HG02763 (cell line): ENCODE data around the gene SLC25A53.
"Not testable (repeated sequence)": the region's sequence is repeated elsewhere in the genome, so short reads cannot be mapped to it uniquely, and the experiment has no call there.

Experiments
- ATAC-seq: cut with Tn5 transposase; IDR thresholded peaks from one replicate; pipeline ENCODE4 v1.9.1; 2021; ENCODE audit warnings: mild to moderate bottlenecking, moderate library complexity; ENCODE audit not compliant: unreplicated experiment

SLC25A53 gene

GRCh38 chrX:104134583-104135261 lies 22.1 kb downstream of the SLC25A53 start:
- no peak for ATAC-seq

DNA sequence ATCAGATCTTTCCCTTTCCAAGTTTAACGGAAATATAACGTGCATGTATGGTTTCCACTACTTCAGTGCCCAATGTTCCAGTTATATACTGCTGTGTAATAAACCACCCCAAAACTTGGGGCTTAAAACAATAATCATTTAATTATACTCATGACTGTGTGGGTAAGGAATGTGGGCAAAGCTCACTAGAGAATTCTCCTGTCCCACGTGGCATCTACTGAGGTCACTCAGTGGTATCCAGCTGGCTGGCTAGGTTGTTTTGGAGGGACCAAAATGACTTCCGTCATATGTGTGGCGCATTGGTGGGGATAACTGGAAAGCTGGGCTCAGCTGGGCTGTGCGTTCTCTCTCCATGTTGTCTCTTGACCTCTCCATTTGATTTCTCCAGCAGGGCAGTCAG lies 26.0 kb downstream of the SLC25A53 start:
- ATAC-seq: no peak

GRCh38 chrX:104126856-104127255 lies 30.0 kb downstream of the SLC25A53 start:
- ATAC-seq: no peak

- ATAC-seq: no peak
These were observed 34.0 kb downstream of the SLC25A53 start for GRCh38 chrX:104122829-104123228.

DNA sequence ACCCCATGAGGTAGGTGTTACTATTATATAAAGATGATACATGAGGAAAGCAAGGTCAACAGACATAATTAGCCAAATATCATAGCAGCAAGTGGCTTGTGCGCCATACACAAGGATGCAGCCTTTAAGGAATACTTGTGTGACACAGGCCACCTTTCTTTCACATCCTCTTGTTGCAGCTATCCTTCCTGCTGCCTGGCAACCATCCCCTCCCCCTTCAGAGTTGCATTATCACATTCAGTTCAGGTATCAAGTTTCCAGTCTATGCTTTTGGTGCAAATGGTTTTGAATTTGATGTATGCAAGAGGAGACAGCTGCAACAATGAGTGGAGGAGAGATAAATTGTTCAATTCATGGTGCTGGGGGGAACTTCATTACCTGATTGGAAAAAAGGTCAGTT lies 38.0 kb downstream of the SLC25A53 start:
- ATAC-seq: no peak

DNA sequence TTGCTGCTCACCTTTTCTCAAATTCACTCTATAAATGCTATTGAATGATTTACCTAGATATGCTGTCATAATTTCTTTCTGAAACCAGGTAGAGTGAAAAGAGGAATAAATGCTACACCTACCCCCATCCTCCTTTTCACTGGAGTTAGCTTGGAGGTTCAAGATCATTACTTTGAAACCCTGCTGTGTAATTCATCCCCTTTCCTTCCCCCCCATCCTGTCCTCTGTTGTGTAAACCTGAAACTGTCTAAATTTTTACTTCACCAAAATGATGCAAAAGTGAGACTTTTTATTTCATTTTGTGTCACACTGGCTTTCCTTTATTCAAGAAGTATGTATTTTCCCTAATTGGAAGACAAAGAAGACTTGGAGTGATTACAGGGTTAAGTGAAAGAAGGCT lies 39.0 kb downstream of the SLC25A53 start:
- no peak for ATAC-seq

GRCh38 chrX:104113222-104113965 lies 43.4 kb downstream of the SLC25A53 start:
- peak; percentile 34 for ATAC-seq

DNA sequence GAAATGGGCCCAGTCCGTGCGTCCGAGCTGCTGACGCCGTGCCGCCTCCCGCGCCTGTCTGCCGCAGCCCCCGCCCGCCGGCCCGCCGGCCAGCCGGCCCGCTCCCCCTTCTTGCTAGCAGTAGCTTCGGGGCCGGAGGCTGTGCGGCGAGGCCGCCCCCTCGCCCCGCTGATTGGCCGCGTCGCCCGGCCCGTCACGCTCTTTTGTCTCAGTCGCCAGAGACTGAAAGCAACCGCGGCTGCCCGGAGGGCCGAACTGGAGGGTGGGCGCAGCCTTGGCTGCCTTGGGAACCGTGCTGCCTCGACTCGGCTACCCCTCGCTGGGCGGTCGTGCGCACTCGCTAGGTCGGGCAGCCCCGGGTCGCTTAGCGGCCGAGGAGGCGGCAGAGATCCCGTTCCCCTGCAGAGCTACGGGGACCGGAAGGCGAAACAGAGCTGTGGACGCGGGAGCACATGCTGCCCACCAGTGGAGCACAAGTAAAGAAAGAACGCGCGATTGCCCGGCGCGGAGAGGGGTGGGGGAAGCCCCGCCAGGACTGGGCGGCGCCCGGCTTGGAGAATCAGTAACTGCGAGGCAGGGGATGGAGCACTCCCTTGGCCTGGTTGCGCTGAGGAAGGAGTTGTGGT lies 44.4 kb downstream of the SLC25A53 start, which contains the start of gene ZCCHC18:
Gene ZCCHC18 (plus strand): TSS at position 198 of the 626 bp plus-strand sequence. CDS start 1,589 bp downstream, outside the sequence.
- ATAC-seq: peak; percentile 60

GRCh38 chrX:104110491-104111240 lies 46.1 kb downstream of the SLC25A53 start:
- ATAC-seq: peak; percentile 36

GRCh38 chrX:104108955-104109354 lies 47.9 kb downstream of the SLC25A53 start:
- ATAC-seq: no peak

DNA sequence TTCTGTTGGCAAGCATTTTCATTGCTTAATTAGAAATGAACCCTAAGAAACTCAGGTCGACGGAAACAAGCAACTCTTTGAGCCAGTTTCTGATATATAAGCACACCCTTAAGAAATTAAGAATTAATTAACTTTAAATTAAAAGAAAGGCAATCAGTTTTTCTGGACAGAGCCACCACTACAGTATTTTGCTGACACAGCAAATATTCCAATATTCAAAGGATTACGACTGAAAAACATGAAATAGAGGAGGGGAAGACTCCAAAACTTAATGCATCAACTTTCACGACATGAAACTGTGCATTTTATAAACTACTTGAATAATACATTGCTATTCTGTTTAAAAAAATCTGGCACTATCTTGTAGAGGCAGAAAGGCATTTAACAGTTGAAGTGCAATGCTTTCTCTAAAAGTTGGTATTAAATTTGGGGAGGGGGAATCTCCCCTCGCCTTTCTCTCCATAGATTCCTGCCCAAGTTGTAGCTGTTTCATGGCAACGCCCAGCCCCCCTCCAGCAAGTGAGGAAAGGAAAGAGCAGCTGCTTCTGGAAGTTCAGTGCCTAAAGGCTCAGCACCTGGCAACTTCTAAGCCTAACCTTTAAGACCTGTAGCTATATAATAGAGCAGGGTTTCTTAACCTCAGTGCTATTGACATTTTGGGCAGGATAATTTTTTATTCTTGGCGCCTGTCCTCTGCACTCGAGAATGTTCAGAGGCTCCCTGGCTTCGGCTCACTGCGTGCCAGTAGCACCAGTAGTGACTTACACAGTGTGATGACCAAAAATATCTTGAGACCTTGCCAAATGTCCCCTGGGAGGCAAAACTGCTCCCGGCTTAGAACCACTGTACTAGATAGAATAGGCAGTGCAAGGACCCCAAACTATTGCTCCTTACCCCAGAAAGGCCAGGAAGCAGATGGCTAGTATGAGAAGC lies 51.2 kb downstream of the SLC25A53 start:
- ATAC-seq: no peak

DNA sequence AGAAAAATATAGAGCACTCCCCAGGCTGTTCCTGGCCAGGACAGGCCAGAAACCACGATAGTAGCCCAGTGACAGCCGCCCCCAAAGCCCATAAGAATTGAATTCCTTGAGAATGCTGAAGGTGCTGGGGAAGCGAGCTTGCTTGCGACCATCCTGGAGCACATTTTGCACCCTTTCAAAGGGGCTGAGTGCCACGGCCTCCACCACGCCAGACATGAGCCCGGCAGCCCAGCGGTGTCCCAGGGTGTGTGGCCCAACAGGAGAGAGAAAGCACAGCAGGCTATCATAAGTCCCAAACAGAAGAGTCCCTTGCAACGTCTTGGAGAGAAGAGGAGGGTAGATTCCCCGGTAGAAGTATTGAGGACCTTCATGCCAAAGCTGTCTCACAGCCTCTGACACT lies 52.1 kb downstream of the SLC25A53 start:
- ATAC-seq: no peak

DNA sequence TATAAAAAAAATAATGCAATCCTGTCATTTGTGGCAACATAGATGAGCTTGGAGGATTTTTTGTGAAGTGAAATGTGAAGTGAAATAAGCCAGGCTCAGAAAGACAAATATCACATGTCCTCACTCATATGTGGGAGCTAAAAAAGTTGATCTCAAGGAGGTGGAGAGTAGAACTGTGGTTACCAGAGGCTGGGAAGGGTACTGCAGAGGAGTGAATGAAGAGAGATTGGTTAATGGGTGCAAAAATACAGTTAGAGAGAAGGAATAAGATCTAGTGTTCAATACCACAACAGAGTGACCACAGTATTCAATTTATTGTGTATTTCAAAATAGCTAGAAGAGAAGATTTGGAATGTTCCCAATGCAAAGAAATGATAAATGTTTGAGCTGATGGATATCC lies 57.9 kb downstream of the SLC25A53 start:
- ATAC-seq: no peak

GRCh38 chrX:104098151-104098808 lies 58.5 kb downstream of the SLC25A53 start:
- ATAC-seq: peak; percentile 80

GRCh38 chrX:104085919-104086318 lies 70.9 kb downstream of the SLC25A53 start:
- no peak for ATAC-seq

DNA sequence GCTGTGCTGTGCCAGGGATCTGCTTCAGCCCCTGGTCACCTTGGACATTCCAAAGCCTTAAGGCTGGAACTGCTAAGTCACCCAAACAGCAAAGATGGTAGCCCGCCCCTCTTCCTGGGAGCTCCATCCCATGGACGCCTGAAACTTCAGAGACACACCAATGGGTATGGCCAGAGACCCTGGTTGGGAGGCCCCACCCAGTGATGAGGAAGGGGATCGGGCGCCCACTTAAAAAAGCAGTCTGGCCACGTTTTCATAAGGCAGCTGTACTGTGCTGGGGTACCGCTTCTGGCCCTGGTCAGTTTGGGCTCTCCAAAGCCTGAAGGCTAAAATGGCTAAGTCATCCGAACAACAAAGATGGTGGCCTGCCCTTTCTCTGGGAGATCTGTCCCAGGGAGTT lies 71.3 kb downstream of the SLC25A53 start:
- ATAC-seq: no peak

DNA sequence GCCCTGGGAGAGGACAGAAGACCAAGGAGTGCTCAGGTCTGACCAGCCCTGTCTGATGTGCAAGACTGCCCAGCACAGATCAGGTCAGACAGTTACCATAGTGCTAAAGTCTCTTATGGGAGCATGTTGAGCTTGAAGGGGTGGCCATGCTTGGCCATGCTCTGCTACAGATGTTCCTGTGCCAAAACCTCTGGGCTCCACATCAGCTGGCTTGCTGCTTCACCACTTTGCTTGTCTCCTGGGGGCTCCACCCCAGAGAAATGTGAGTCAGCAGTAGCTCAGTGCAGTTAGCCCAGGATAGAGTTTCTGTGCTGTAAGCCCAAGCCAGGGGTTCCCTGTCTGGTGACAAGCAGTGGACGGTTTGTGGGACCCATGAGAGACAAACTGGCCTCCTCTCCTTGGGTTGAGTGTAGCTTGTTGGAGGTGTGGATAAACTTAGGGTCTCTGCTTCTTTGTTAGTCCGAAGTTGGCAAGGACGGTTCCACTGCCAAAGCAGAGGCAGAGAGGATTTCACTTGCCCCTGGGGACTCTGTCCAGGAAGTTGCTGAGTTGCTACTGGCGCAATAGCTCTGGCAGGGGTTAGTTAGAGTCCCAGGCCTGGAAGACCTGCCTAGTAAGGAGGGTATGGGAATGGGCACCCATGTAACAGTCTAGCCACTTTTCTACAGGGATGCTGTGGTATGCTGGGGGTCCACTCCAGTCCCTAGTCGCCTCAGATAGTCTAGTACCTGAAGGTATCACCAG lies 72.1 kb downstream of the SLC25A53 start:
- no peak for ATAC-seq

DNA sequence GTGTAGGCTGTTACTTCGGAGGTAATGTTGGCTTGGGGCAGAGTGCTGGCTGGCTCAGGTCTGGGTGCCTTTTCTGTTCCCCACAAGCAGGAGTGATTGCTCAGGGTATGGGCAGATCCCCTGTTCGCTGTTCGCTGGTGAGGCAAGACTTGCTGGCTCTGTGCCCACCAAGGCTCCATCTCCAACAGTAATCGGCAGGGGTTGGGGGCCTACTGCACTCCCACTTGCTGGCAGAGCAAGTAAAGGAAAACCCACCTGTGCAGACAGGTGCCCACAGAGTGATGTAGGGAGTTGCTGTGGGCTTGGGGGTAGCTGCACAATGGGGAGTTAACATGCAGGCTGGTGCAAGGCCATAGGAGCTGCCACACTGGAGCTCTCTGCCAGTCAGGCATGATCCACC lies 72.7 kb downstream of the SLC25A53 start:
- no peak for ATAC-seq

- ATAC-seq: not testable (repeated sequence)
These were observed 79.0 kb downstream of the SLC25A53 start for GRCh38 chrX:104077854-104078253.
